ENCODE measurements around the gene PITPNB.

Gene PITPNB

GRCh38 chr22:27811778-27812177 is 107.3 kb downstream of the PITPNB start:
- no peak for TF ChIP-seq CTCF (IDR thresholded peaks at IDR 0.05; ENCODE audit: low read depth, low read length, missing control alignments)
- H3K4me3 ChIP-seq (ENCODE audit: low read depth, low read length), result no peak overlapping the region
- in situ Hi-C loops (cut with HindIII; ENCODE audit: low sequenced_read_pairs), result no loop called here
- no peak for DNase-seq (ENCODE audit: low read depth)

- in situ Hi-C loops (cut with HindIII; ENCODE audit: low sequenced_read_pairs), result no loop called here
- TF ChIP-seq CTCF (IDR thresholded peaks at IDR 0.05; ENCODE audit: low read depth, low read length, missing control alignments), result no peak
- DNase-seq (ENCODE audit: low read depth), result no peak
- H3K4me3 ChIP-seq (ENCODE audit: low read depth, low read length), result no peak overlapping the region
Measured at GRCh38 chr22:27810609-27811151, 108.4 kb downstream of the PITPNB start.

DNA sequence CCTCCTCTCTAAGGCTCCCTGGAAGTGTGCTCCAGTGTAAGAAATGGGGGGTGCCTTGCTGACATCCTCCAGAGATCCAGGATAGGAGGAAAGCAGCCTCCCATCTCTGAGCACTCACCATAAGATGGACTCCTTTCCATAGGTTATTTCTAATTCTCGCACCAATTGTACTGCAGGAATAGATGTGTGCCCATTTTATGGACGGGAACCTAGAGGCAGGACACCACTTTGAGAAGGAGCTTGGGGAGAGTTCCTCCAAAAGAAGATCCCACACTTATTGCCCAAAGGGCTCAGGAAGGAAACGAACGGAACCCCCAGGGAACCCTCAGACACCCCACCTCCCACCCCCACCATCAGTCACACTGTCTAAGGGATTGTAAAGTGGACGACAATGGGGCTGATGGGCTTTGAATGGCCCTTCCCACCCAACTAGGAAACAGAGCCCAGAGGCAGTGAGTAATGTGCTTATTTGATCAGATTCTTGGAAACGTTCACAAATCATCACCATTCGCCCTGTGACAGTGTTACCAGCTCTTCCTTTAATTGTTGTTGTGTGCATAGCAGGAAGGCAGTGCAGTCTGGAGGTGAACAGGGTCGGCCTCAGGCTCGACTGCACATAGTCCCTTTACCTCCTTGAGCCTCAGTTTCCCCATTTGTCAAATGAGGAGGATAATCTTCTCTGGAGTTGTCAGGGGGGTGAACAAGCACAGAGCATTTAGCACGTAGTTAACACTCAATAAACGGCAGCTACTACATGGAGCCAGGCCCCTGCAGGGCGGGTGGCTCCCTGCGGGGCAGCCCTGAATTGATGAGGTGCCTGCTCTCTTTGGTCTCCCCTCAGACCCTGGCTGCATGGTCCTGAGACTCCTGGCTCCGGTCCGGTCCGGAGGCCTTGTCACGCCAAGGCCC is 109.1 kb downstream of the PITPNB start:
- in situ Hi-C loops (cut with HindIII; ENCODE audit: low sequenced_read_pairs), result no loop called here
- DNase-seq (ENCODE audit: low read depth), result no peak
- TF ChIP-seq CTCF (IDR thresholded peaks at IDR 0.05; ENCODE audit: low read depth, low read length, missing control alignments), result no peak
- H3K4me3 ChIP-seq (ENCODE audit: low read depth, low read length), result no peak overlapping the region

GRCh38 chr22:27809226-27809603 is 109.8 kb downstream of the PITPNB start:
- in situ Hi-C loops (cut with HindIII; ENCODE audit: low sequenced_read_pairs), result no loop called here

DNA sequence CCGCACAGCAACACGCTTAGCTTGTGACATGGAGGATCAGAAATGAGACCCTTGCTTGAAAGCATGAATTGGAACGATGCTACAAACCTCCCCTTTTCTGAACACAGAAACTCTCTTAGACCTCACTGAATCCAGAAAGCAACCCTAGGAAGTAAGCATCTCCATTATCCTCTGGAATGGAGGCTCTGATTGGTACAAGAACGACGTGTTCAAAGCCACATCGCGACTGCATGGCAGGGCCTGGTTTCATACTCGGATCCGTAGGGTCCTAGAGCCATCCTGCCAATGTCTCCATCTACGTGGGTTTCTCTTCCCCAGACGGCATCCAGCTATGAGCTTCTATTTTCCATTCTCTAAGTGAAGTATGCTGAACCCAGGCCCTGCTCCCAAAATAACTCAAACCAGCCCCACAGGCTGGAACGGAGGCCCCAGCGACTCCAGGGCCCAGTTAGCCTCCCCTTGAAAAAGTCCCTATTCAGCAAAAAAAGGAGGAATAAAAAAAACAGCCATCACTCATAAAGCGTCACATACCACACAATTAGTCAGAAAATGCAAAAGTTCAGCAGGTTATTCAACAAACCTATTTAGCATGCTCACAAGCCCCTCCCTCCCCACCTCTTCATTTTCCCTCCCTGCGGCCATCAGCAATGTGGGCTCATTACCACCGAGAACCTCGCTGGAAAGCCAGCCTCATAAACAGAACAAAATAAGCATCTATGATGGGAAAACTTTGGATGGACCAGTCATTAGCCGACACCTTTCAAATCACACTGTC is 110.4 kb downstream of the PITPNB start:
- TF ChIP-seq CTCF (IDR thresholded peaks at IDR 0.05; ENCODE audit: low read depth, low read length, missing control alignments), result no peak
- in situ Hi-C loops (cut with HindIII; ENCODE audit: low sequenced_read_pairs), result no loop called here

More at GRCh38 chr22:27809226-27809603, 109.8 kb downstream of the PITPNB start:
- no peak for TF ChIP-seq CTCF (IDR thresholded peaks at IDR 0.05; ENCODE audit: low read depth, low read length, missing control alignments)
- no peak for DNase-seq (ENCODE audit: low read depth)
- H3K4me3 ChIP-seq (ENCODE audit: low read depth, low read length), result no peak overlapping the region

GRCh38 chr22:27805841-27806240 is 113.2 kb downstream of the PITPNB start:
- in situ Hi-C loops (cut with HindIII; ENCODE audit: low sequenced_read_pairs), result no loop called here
- no peak overlapping the region for H3K4me3 ChIP-seq (ENCODE audit: low read depth, low read length)
- TF ChIP-seq CTCF (IDR thresholded peaks at IDR 0.05; ENCODE audit: low read depth, low read length, missing control alignments), result no peak

More for the DNA sequence above, 110.4 kb downstream of the PITPNB start:
- no peak overlapping the region for H3K4me3 ChIP-seq (ENCODE audit: low read depth, low read length)
- DNase-seq (ENCODE audit: low read depth), result no peak

More at GRCh38 chr22:27805841-27806240, 113.2 kb downstream of the PITPNB start:
- no peak for DNase-seq (ENCODE audit: low read depth)

Measured in astrocyte of the cerebellum (primary cell).